Progenitor cell of endocrine pancreas (in vitro differentiated cells): ENCODE measurements around the gene STH. TPM values are rescaled to one million over a fixed set of nuclear protein-coding genes. Genes with fewer than 3 reads are reported as not detected.
"Not testable (repeated sequence)": the region's sequence is repeated elsewhere in the genome, so short reads cannot be mapped to it uniquely, and the experiment has no call there.

Experiments used
- DNase-seq: peaks from one replicate; pipeline ENCODE4 v3.0.0; 2021; ENCODE audit warnings: low spot score; ENCODE audit not compliant: unreplicated experiment
- H3K27ac Mint-ChIP-seq: 2 replicates; pipeline ENCODE4 v1.8.0; 2021; ENCODE audit warnings: mild to moderate bottlenecking, moderate library complexity, mixed read lengths
- H3K27me3 Mint-ChIP-seq: 2 replicates; pipeline ENCODE4 v1.8.0; 2021; ENCODE audit warnings: mixed read lengths
- H3K36me3 Mint-ChIP-seq: 2 replicates; pipeline ENCODE4 v1.8.0; 2022; ENCODE audit warnings: mixed read lengths; ENCODE audit not compliant: insufficient read depth
- H3K4me1 Mint-ChIP-seq: 2 replicates; pipeline ENCODE4 v1.8.0; 2021; ENCODE audit warnings: low read depth, mixed read lengths
- H3K4me3 Mint-ChIP-seq: 2 replicates; pipeline ENCODE4 v1.8.0; 2021; ENCODE audit warnings: low read depth, mild to moderate bottlenecking, moderate library complexity, mixed read lengths
- H3K9me3 Mint-ChIP-seq: 2 replicates; pipeline ENCODE4 v1.8.0; 2021; ENCODE audit warnings: low read depth, mixed read lengths
- CTCF ChIP-seq: fragments of 200-600 bp; sonication (generic); IDR thresholded peaks from one replicate; pipeline ENCODE4 v1.5.0; 2021; ENCODE audit warnings: antibody characterized with exemption, mild to moderate bottlenecking; ENCODE audit not compliant: unreplicated experiment
- total RNA-seq: library from RNA; stranded (reverse); gene quantifications from 2 replicates; pipeline ENCODE4 v1.2.1, GENCODE V29; 2021

The STH gene
- total RNA-seq, 1 donor from 2014 or later = not detected

GRCh38 chr17:46013502-46014165 is 14.6 kb downstream of the STH start:
- Mint-ChIP-seq H3K36me3 (no peaks in the 10 kb centered on the region), H3K9me3 (no peaks in the 10 kb centered on the region), H3K27me3 (peaks cover 5% of the 10 kb centered on the region), H3K4me3 (no peak overlapping the region), H3K27ac (no peak overlapping the region), H3K4me1 (peaks cover 7% of the 10 kb centered on the region)
- no peak for TF ChIP-seq CTCF
- no peak for DNase-seq

GRCh38 chr17:46019408-46019925 is 20.4 kb downstream of the STH start:
- not testable (repeated sequence) for H3K27me3 Mint-ChIP-seq, H3K4me1 Mint-ChIP-seq
- H3K36me3 Mint-ChIP-seq = peaks cover 13% of the 10 kb centered on the region

DNA sequence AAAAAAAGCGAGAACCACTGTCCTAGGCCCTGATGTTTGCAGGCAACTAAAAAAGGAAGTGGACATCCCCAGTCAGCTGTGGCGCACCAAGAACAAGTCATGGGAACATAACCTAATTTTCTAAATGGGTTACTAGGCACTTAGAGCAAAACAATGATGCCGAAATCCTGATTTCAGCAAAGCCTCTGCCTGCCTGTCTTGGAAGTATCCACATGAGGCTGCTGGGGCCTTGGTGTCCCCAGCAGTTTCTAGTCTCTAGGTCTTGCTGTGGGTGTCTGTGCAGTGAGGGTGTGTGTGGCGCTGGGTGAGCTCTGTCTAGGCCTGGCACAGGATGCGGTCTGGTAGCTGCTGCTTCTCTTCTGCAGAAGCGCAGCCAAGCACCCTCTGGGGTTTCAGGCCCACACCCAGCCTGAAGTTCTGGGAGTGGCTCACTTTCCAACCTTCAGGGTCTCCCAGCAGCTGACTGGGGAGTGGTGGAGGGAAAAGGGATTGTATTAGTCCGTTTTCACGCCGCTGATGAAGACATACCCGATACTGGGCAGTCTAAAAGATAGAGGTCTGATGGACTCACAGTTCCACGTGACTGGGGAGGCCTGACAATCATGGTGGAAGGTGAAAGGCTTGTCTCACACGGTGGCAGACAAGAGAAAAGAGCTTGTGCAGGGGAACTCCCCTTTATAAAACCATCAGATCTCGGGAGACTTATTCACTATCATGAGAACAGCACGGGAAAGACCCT is 21.1 kb downstream of the STH start:
- Mint-ChIP-seq H3K36me3 (peaks cover 15% of the 10 kb centered on the region), H3K27me3 (no peaks in the 10 kb centered on the region), H3K9me3 (no peaks in the 10 kb centered on the region), H3K4me3 (no peak overlapping the region), H3K27ac (no peak overlapping the region), H3K4me1 (peaks cover 3% of the 10 kb centered on the region)
- TF ChIP-seq CTCF = no peak
- DNase-seq = no peak

More at GRCh38 chr17:46019408-46019925, 20.4 kb downstream of the STH start:
- not testable (repeated sequence) for H3K4me3 Mint-ChIP-seq, DNase-seq, H3K9me3 Mint-ChIP-seq, H3K27ac Mint-ChIP-seq

- Mint-ChIP-seq H3K27me3 (no peaks in the 10 kb centered on the region), H3K4me1 (peaks cover 3% of the 10 kb centered on the region), H3K27ac (no peak overlapping the region), H3K9me3 (no peaks in the 10 kb centered on the region), H3K36me3 (peaks cover 17% of the 10 kb centered on the region), H3K4me3 (no peak overlapping the region)
- TF ChIP-seq CTCF = no peak
- DNase-seq = no peak
Measured at GRCh38 chr17:46020998-46021397, 21.9 kb downstream of the STH start.

- H3K27me3 Mint-ChIP-seq, H3K4me3 Mint-ChIP-seq, H3K9me3 Mint-ChIP-seq, DNase-seq, H3K27ac Mint-ChIP-seq, H3K4me1 Mint-ChIP-seq: not testable (repeated sequence)
- peaks cover 19% of the 10 kb centered on the region for H3K36me3 Mint-ChIP-seq
Measured at GRCh38 chr17:46023366-46023765, 24.3 kb downstream of the STH start.

- no peak overlapping the region for H3K27ac Mint-ChIP-seq
- no peaks in the 10 kb centered on the region for H3K9me3 Mint-ChIP-seq
- no peak for TF ChIP-seq CTCF
- no peak overlapping the region for H3K4me3 Mint-ChIP-seq
- no peaks in the 10 kb centered on the region for H3K27me3 Mint-ChIP-seq
- H3K4me1 Mint-ChIP-seq = peaks cover 5% of the 10 kb centered on the region
- no peak for DNase-seq
- H3K36me3 Mint-ChIP-seq = peaks cover 19% of the 10 kb centered on the region
Measured at GRCh38 chr17:46023783-46024388, 24.8 kb downstream of the STH start.
